Mucosa of stomach (tissue), 1 donor: Measurements from ENCODE around the gene ALG6.
"Not testable (repeated sequence)": the region's sequence is repeated elsewhere in the genome, so short reads cannot be mapped to it uniquely, and the experiment has no call there.

Experiments used
- H3K27me3 ChIP-seq: one replicate; pipeline ENCODE4 v1.7.0; 2013; ENCODE audit warnings: mild to moderate bottlenecking, low read length; ENCODE audit not compliant: control insufficient read depth, insufficient read depth
- H3K36me3 ChIP-seq: one replicate; pipeline ENCODE4 v1.7.0; 2013; ENCODE audit warnings: low read length; ENCODE audit not compliant: control insufficient read depth, insufficient read depth
- H3K4me1 ChIP-seq: one replicate; pipeline ENCODE4 v1.7.0; 2013; ENCODE audit warnings: mild to moderate bottlenecking, low read length; ENCODE audit not compliant: control insufficient read depth, insufficient read depth
- H3K4me3 ChIP-seq: one replicate; pipeline ENCODE4 v1.7.0; 2013; ENCODE audit warnings: low read length
- H3K9ac ChIP-seq: one replicate; pipeline ENCODE4 v1.7.0; 2013; ENCODE audit warnings: mild to moderate bottlenecking, low read length, moderate library complexity
- H3K9me3 ChIP-seq: one replicate; pipeline ENCODE4 v1.7.0; 2013; ENCODE audit warnings: mild to moderate bottlenecking, low read length, moderate library complexity; ENCODE audit not compliant: control insufficient read depth
- donor health status: Pancreatic carcinoma.

ALG6 gene

DNA sequence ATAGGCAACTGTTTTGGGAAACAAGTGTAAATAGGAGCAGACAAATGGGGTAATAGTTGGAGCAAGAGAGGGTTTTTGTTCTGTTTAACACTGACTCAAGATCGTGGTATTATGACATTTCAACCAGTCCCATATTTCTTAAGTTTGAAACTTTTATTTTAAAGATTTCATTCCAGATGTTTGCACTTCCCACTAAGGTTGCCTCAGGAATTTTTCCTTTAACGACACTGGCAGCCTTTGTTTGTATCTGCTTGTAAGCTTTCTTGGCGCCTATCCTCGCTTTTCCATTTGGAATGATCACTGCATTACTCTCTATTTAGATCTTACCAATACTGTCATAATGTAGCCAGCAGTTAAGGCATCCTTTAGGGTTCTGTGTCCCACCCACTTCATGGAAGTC is 67.7 kb downstream of the ALG6 start:
- H3K27me3 ChIP-seq, result no peaks in the 10 kb centered on the region
- H3K9ac ChIP-seq, result no peak overlapping the region
- no peaks in the 10 kb centered on the region for H3K9me3 ChIP-seq
- no peak overlapping the region for H3K4me3 ChIP-seq
- H3K4me1 ChIP-seq, result no peaks in the 10 kb centered on the region
- no peaks in the 10 kb centered on the region for H3K36me3 ChIP-seq

DNA sequence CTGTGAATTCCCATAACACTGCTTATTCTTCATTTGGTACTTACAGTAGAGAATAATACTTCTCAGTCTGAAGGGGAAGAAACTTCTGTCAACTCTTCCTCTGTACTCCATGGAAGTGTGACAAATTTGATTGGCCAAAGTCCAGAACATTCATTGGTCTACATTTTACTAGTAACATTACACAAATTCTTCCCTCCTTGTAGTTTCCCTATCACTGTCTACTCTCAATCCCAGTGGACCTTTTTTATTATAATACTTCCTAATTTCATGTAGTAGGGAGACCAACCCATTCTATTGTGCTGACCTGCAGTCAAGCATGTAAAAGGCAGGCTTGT is 74.7 kb downstream of the ALG6 start:
- no peaks in the 10 kb centered on the region for H3K9me3 ChIP-seq
- H3K36me3 ChIP-seq, result no peaks in the 10 kb centered on the region
- no peak overlapping the region for H3K9ac ChIP-seq
- H3K4me3 ChIP-seq, result no peak overlapping the region
- no peaks in the 10 kb centered on the region for H3K27me3 ChIP-seq
- peaks cover 7% of the 10 kb centered on the region for H3K4me1 ChIP-seq

DNA sequence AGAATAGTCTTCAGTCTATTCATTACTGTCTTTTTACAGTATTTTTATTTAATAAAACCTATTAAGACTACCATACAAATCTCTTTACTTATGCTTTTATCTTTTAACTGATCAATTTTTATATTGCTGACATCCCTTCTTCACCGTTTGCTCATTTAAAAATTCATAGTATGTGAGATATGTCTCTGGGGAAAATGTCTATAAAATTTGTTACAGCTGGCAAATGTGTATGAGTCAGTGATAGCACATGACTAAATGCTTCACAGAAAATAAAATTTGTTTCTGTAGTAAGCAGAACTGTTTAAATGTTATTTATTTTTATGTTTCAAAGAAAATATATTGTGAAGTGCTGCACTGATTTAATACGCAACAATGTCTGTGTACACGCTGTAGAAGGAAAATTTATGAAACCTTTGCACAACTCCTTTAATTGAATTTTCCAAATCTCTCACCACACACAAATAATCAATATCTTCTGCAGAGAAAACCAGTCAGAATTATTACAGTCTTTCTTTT is 81.4 kb downstream of the ALG6 start:
- Histone ChIP-seq H3K9ac (no peak overlapping the region), H3K27me3 (no peaks in the 10 kb centered on the region)

DNA sequence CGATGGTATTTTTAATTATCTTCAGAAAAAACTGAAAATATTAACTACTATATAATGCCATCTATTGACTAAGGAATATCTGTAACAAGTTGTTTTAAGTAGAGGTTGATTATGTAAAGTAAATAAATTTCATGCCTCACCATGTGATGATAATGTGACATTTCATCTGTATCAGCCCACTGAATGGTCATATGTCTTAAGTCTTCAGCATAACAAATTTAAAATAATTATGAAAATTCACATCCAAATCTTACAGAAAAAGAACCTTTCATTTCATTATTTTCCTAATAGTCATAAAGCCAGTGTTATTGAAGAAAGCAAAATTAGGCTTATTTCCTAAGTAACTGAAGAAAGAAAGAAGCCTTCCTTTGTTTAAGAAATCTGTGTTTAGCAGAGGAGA is 83.0 kb downstream of the ALG6 start:
- Histone ChIP-seq H3K27me3 (no peaks in the 10 kb centered on the region), H3K4me3 (no peak overlapping the region), H3K4me1 (no peaks in the 10 kb centered on the region), H3K9me3 (no peaks in the 10 kb centered on the region), H3K36me3 (no peaks in the 10 kb centered on the region), H3K9ac (no peak overlapping the region)

More for the DNA sequence above, 81.4 kb downstream of the ALG6 start:
- H3K4me3 ChIP-seq, result no peak overlapping the region
- H3K36me3 ChIP-seq, result no peaks in the 10 kb centered on the region
- no peaks in the 10 kb centered on the region for H3K9me3 ChIP-seq
- no peaks in the 10 kb centered on the region for H3K4me1 ChIP-seq

DNA sequence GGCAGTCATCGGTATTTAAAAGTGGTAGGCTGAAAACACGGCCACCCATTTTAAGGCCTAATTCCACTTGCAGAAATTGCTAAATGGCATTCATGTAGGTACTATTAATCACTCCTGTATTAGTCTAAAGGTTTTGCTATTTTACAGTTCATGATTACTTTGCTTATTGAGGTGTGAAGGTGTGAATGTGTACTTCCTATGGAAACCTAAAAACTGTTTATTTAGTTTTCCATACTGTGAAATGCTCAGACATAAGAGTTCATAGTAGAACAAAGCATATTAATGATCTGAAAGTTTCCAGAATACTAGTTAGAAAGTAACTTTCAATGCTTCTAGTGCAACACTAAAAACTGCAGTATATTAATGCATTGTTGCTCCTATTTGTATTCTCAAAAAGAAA is 85.8 kb downstream of the ALG6 start:
- no peak overlapping the region for H3K9ac ChIP-seq
- H3K36me3 ChIP-seq, result no peaks in the 10 kb centered on the region

DNA sequence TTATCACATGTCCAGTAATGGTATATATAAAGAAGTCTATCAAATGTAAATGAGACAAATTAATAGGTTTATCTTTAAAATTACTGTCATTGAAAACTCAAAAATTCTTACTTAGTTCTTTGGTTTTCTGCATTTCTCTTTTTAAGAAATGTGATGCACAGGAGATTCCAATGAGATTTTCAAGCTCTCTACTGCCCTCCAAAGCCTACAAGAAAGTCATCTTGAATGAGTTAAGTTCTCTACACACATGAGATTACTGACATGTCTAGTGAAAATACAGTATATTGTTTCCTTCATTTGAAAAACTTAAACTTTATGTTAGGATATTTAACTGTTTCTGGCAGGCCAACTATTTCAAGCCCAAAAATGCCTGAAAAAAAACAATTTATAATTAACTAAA is 86.8 kb downstream of the ALG6 start:
- no peaks in the 10 kb centered on the region for H3K27me3 ChIP-seq
- H3K9me3 ChIP-seq, result no peaks in the 10 kb centered on the region
- H3K4me3 ChIP-seq, result no peak overlapping the region
- H3K9ac ChIP-seq, result no peak overlapping the region
- H3K4me1 ChIP-seq, result no peaks in the 10 kb centered on the region
- no peaks in the 10 kb centered on the region for H3K36me3 ChIP-seq

More for the DNA sequence above, 85.8 kb downstream of the ALG6 start:
- Histone ChIP-seq H3K4me1 (no peaks in the 10 kb centered on the region), H3K4me3 (no peak overlapping the region), H3K9me3 (no peaks in the 10 kb centered on the region), H3K27me3 (no peaks in the 10 kb centered on the region)

DNA sequence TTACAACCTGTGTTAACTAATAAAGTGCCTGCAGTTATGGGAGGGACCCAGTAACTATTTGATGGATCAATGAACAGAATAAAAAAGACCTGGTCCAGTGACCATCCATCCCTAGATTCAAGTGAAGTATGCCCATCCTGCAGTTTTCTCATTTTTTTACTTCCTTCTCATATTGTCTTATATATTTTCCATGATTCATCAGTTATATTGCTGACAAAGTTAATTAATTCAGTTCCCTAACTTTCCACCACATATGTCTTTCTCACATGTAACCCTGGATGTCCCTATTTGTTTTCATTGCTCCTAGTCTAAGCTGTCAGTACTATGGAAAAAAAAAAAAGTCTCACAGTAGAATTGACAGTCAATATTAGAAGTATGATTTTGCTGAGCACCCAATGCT is 91.3 kb downstream of the ALG6 start:
- H3K27me3 ChIP-seq, result no peaks in the 10 kb centered on the region
- H3K9ac ChIP-seq, result no peak overlapping the region
- H3K4me1 ChIP-seq, result no peaks in the 10 kb centered on the region
- H3K36me3 ChIP-seq, result no peaks in the 10 kb centered on the region
- H3K9me3 ChIP-seq, result no peaks in the 10 kb centered on the region
- no peak overlapping the region for H3K4me3 ChIP-seq

DNA sequence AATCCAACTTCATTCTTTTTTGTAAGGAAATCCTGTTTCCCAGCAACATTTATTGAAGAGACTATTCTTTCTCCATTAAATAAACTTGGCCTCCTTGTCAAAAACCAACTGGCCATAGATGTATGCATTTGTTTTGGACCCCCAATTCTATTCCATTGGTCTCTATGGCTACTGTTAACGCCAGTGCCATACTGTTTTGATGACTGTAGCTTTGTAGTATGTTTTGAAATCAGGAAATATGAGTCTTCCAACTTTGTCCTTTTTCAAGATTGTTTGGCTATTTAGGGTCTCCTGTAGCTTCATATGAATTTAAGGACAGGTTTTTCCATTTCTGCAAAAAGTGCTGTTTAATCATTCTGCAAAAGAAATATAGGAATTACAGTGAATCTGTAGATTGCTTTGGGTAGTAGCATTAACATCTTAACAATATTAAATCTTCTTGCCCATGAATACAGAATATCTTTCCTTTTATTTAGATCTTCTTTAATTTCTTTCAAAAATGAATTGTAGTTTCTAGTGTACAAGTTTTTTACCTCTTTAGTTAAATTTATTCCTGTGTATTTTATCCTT is 94.3 kb downstream of the ALG6 start:
- Histone ChIP-seq H3K9me3 (no peaks in the 10 kb centered on the region), H3K4me1 (no peaks in the 10 kb centered on the region), H3K4me3 (no peak overlapping the region), H3K36me3 (no peaks in the 10 kb centered on the region), H3K9ac (no peak overlapping the region), H3K27me3 (no peaks in the 10 kb centered on the region)

DNA sequence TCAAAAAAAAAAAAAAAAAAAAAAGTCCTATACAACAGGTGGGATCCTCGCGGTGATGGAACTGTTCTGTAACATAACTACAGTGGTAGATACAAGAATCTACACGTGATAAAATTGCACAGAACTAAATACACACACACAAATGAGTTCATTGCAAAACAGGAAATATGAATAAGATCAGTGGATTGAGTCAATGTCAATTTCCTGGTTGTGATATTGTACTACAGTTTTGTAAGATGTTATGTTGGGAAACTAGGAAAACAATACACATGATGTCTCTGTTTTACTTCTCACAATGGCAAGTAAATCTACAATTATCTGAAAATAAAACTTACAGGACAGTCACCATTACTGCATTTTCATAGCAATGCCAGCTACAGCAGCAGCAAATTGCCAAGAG is 95.8 kb downstream of the ALG6 start:
- no peaks in the 10 kb centered on the region for H3K4me1 ChIP-seq
- H3K27me3 ChIP-seq, result no peaks in the 10 kb centered on the region
- no peak overlapping the region for H3K4me3 ChIP-seq
- H3K9ac ChIP-seq, result no peak overlapping the region
- H3K36me3 ChIP-seq, result no peaks in the 10 kb centered on the region
- H3K9me3 ChIP-seq, result no peaks in the 10 kb centered on the region

DNA sequence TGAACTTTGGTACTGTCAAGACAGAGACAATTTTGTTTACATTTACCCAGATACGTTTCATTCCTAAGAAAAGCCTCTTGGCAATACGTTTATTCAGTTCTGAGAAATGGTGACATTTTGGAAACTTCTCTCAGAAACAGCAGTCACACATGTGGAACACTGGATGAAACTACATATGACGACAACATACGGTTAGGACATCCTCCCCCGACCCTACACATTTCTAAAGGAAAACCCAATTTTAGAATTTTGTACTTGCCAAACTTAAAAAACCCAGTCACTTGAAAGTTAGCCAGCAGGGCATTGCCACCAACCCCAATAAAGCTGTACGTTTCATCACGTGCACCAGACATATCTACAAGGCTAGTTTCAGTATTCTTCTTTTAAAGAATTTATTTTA is 98.8 kb downstream of the ALG6 start:
- Histone ChIP-seq H3K9ac (no peak overlapping the region), H3K27me3 (no peaks in the 10 kb centered on the region), H3K9me3 (no peaks in the 10 kb centered on the region), H3K36me3 (no peaks in the 10 kb centered on the region), H3K4me1 (no peaks in the 10 kb centered on the region), H3K4me3 (no peak overlapping the region)

DNA sequence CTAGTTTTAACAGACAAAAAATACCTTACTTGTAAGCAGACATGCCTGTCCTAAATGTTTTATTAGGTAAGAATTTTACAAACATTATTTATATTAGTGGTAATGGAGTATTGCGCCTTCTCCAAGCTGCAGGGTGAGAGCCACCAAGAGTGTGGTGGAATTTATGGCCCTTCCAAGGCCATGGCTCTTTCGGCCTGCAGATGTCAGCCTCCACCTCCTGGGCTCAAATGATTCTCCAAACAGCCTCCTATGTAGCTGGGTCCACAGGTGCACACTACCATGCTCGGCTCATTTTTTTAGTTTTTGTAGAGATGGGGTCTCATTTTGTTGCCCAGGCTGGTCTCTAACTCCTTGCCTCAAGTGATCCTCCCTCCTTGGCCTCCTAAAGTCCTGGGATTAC is 99.3 kb downstream of the ALG6 start:
- H3K9ac ChIP-seq, result no peak overlapping the region

DNA sequence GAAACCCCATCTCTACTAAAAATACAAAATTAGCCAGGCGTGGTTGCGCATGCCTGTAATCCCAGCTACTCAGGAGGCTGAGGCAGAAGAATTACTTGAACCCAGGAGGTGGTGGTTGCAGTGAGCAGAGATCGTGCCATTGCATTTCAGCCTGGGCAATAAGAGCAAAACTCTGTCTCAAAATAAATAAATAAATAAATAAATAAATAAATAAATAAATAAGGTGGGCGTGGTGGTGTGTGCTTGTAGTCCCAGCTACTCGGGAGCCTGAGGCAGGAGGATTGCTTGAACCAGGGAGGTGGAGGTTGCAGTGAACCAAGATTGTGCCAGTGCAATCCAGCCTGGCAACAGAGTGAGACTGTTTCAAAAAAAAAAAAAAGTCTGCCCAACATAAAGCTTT is 101.3 kb downstream of the ALG6 start:
- H3K4me1 ChIP-seq, H3K36me3 ChIP-seq, H3K9me3 ChIP-seq, H3K9ac ChIP-seq, H3K4me3 ChIP-seq, H3K27me3 ChIP-seq: not testable (repeated sequence)

More for the DNA sequence above, 99.3 kb downstream of the ALG6 start:
- H3K4me3 ChIP-seq, result no peak overlapping the region
- no peaks in the 10 kb centered on the region for H3K27me3 ChIP-seq
- no peaks in the 10 kb centered on the region for H3K9me3 ChIP-seq
- no peaks in the 10 kb centered on the region for H3K4me1 ChIP-seq
- H3K36me3 ChIP-seq, result no peaks in the 10 kb centered on the region

DNA sequence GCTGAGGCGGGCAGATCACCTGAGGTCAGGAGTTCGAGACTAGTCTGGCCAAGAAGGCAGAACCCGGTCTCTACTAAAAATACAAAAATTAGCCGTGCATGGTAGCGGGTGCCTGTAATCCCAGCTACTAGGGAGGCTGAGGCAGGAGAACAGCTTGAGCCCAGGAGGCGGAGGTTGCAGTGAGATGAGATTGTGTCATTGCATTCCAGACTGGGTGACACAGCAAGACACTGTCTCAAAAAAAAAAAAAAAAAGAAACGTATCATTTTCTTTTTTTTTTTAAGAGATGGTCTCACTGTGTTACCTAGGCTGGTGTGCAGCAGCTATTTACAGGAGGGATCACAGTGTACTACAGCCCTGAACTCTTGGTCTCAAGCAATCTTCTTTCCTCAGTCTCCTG is 108.3 kb downstream of the ALG6 start:
- H3K36me3 ChIP-seq, result no peaks in the 10 kb centered on the region
- H3K4me1 ChIP-seq, result no peaks in the 10 kb centered on the region
- H3K4me3 ChIP-seq, result no peak overlapping the region
- H3K27me3 ChIP-seq, result no peaks in the 10 kb centered on the region
- H3K9me3 ChIP-seq, result no peaks in the 10 kb centered on the region
- no peak overlapping the region for H3K9ac ChIP-seq
